ENCODE results near the gene TEAD1.

TEAD1 gene

GRCh38 chr11:12667646-12668045, 6.6 kb upstream of the TEAD1 start:
- DNase-seq: no peak

- no peak for DNase-seq
Observed at GRCh38 chr11:12668166-12668565, 6.1 kb upstream of the TEAD1 start.

- no peak for DNase-seq
Observed at GRCh38 chr11:12669930-12670329, 4.3 kb upstream of the TEAD1 start.

GRCh38 chr11:12671370-12671769, 2.9 kb upstream of the TEAD1 start:
- DNase-seq: no peak

- no peak for DNase-seq
Observed at GRCh38 chr11:12673601-12673923, 659 bp upstream of the TEAD1 start.

- DNase-seq: no peak
Observed at GRCh38 chr11:12674571-12674935, 332 bp downstream of the TEAD1 start.

- DNase-seq: no peak
Observed at GRCh38 chr11:12674936-12675696, 895 bp downstream of the TEAD1 start.

- no peak for DNase-seq
Observed at GRCh38 chr11:12675951-12676711, 1.9 kb downstream of the TEAD1 start.

- DNase-seq: no peak
Observed at GRCh38 chr11:12677131-12677530, 2.9 kb downstream of the TEAD1 start.

- DNase-seq: no peak
Observed at GRCh38 chr11:12678092-12678491, 3.9 kb downstream of the TEAD1 start.

- no peak for DNase-seq
Observed at GRCh38 chr11:12678991-12679390, 4.8 kb downstream of the TEAD1 start.

- no peak for DNase-seq
Observed at GRCh38 chr11:12679471-12679870, 5.2 kb downstream of the TEAD1 start.

GRCh38 chr11:12680246-12680939, 6.2 kb downstream of the TEAD1 start:
- DNase-seq: no peak

GRCh38 chr11:12680940-12681258, 6.7 kb downstream of the TEAD1 start:
- DNase-seq: no peak

GRCh38 chr11:12681466-12681865, 7.2 kb downstream of the TEAD1 start:
- no peak for DNase-seq

- DNase-seq: no peak
Observed at GRCh38 chr11:12682288-12682687, 8.1 kb downstream of the TEAD1 start.

GRCh38 chr11:12682737-12683500, 8.7 kb downstream of the TEAD1 start:
- no peak for DNase-seq

- DNase-seq: no peak
Observed at GRCh38 chr11:12683874-12684273, 9.7 kb downstream of the TEAD1 start.

- no peak for DNase-seq
Observed at GRCh38 chr11:12684315-12684714, 10.1 kb downstream of the TEAD1 start.

GRCh38 chr11:12684816-12685215, 10.6 kb downstream of the TEAD1 start:
- no peak for DNase-seq

GRCh38 chr11:12685229-12685628, 11.0 kb downstream of the TEAD1 start:
- no peak for DNase-seq

GRCh38 chr11:12686246-12687060, 12.2 kb downstream of the TEAD1 start:
- DNase-seq: no peak

- no peak for DNase-seq
Observed at GRCh38 chr11:12687216-12687623, 13.0 kb downstream of the TEAD1 start.

Data from CD4-positive, alpha-beta T cell treated with Interleukin-1 beta for 1 hour (primary cell).